HUES6 (cell line): ENCODE results near the gene PUM2.
A peak's percentile ranks its signal among the peaks of the same experiment; 100 is the strongest.

Experiments used
- H3K27ac ChIP-seq: 2 replicates; pipeline ENCODE4 v1.7.0; 2013; ENCODE audit warnings: low read depth, mild to moderate bottlenecking, low read length, inconsistent platforms
- H3K27me3 ChIP-seq: 2 replicates; pipeline ENCODE4 v1.6.1; 2013; ENCODE audit warnings: low read length; ENCODE audit not compliant: control insufficient read depth, insufficient read depth
- H3K36me3 ChIP-seq: 2 replicates; pipeline ENCODE4 v1.6.1; 2013; ENCODE audit warnings: low read length; ENCODE audit not compliant: control insufficient read depth, insufficient read depth
- H3K4me1 ChIP-seq: 2 replicates; pipeline ENCODE4 v1.6.1; 2013; ENCODE audit warnings: low read length; ENCODE audit not compliant: control insufficient read depth, insufficient read depth
- H3K4me3 ChIP-seq: 2 replicates; pipeline ENCODE4 v1.5.1; 2013; ENCODE audit warnings: low read depth, low read length
- H3K9ac ChIP-seq: one replicate; pipeline ENCODE4 v1.6.1; 2013; ENCODE audit warnings: mild to moderate bottlenecking, low read length
- H3K9me3 ChIP-seq: 2 replicates; pipeline ENCODE4 v1.6.1; 2013; ENCODE audit warnings: low read depth, low read length; ENCODE audit not compliant: control insufficient read depth, insufficient read depth

PUM2 gene

GRCh38 chr2:20334605-20335203, 15.9 kb downstream of the PUM2 start:
- Histone ChIP-seq H3K4me3 (no peak overlapping the region), H3K9ac (no peak overlapping the region), H3K4me1 (peaks cover 17% of the 10 kb centered on the region; the same call in 1 of the 2 replicates), H3K27me3 (no peaks in the 10 kb centered on the region), H3K9me3 (no peaks in the 10 kb centered on the region; the same call in 1 of the 2 replicates), H3K36me3 (peaks cover 13% of the 10 kb centered on the region), H3K27ac (no peak overlapping the region)

GRCh38 chr2:20333738-20334137, 16.9 kb downstream of the PUM2 start:
- H3K9me3 ChIP-seq = no peaks in the 10 kb centered on the region; the same call in 1 of the 2 replicates
- H3K9ac ChIP-seq = no peak overlapping the region

GRCh38 chr2:20330192-20330591, 20.5 kb downstream of the PUM2 start:
- Histone ChIP-seq H3K27me3 (no peaks in the 10 kb centered on the region), H3K36me3 (peaks cover 11% of the 10 kb centered on the region), H3K9ac (no peak overlapping the region), H3K4me1 (peaks cover 20% of the 10 kb centered on the region), H3K4me3 (no peak overlapping the region), H3K9me3 (no peaks in the 10 kb centered on the region; the same call in 1 of the 2 replicates), H3K27ac (no peak overlapping the region)

More at GRCh38 chr2:20333738-20334137, 16.9 kb downstream of the PUM2 start:
- Histone ChIP-seq H3K27ac (no peak overlapping the region), H3K36me3 (peaks cover 13% of the 10 kb centered on the region), H3K4me1 (peaks cover 17% of the 10 kb centered on the region; the same call in 1 of the 2 replicates), H3K4me3 (no peak overlapping the region), H3K27me3 (no peaks in the 10 kb centered on the region)

GRCh38 chr2:20327370-20327769, 23.3 kb downstream of the PUM2 start:
- H3K27ac ChIP-seq = no peak overlapping the region

GRCh38 chr2:20326163-20326780, 24.4 kb downstream of the PUM2 start:
- Histone ChIP-seq H3K4me1 (peaks cover 20% of the 10 kb centered on the region), H3K27me3 (no peaks in the 10 kb centered on the region), H3K4me3 (no peak overlapping the region), H3K27ac (no peak overlapping the region), H3K9ac (no peak overlapping the region), H3K36me3 (peaks cover 38% of the 10 kb centered on the region), H3K9me3 (no peaks in the 10 kb centered on the region)

More at GRCh38 chr2:20327370-20327769, 23.3 kb downstream of the PUM2 start:
- Histone ChIP-seq H3K4me3 (no peak overlapping the region), H3K9ac (no peak overlapping the region), H3K4me1 (peaks cover 11% of the 10 kb centered on the region), H3K36me3 (peaks cover 32% of the 10 kb centered on the region), H3K9me3 (no peaks in the 10 kb centered on the region; the same call in 1 of the 2 replicates), H3K27me3 (no peaks in the 10 kb centered on the region)

- H3K36me3 ChIP-seq = peaks cover 53% of the 10 kb centered on the region
- H3K27ac ChIP-seq = no peak overlapping the region
Measured at GRCh38 chr2:20322527-20323300, 27.9 kb downstream of the PUM2 start.

GRCh38 chr2:20317690-20318089, 33.0 kb downstream of the PUM2 start:
- Histone ChIP-seq H3K4me3 (no peak overlapping the region), H3K36me3 (peaks cover 68% of the 10 kb centered on the region), H3K4me1 (peaks cover 31% of the 10 kb centered on the region), H3K9me3 (no peaks in the 10 kb centered on the region), H3K27me3 (no peaks in the 10 kb centered on the region), H3K9ac (no peak overlapping the region), H3K27ac (no peak overlapping the region)

More at GRCh38 chr2:20322527-20323300, 27.9 kb downstream of the PUM2 start:
- H3K9me3 ChIP-seq = no peaks in the 10 kb centered on the region
- H3K27me3 ChIP-seq = no peaks in the 10 kb centered on the region
- H3K4me3 ChIP-seq = no peak overlapping the region
- H3K4me1 ChIP-seq = peaks cover 23% of the 10 kb centered on the region
- no peak overlapping the region for H3K9ac ChIP-seq

GRCh38 chr2:20317197-20317596, 33.4 kb downstream of the PUM2 start:
- Histone ChIP-seq H3K9me3 (no peaks in the 10 kb centered on the region), H3K27ac (no peak overlapping the region), H3K4me3 (no peak overlapping the region), H3K27me3 (no peaks in the 10 kb centered on the region), H3K36me3 (peaks cover 66% of the 10 kb centered on the region), H3K9ac (no peak overlapping the region), H3K4me1 (peaks cover 31% of the 10 kb centered on the region)

GRCh38 chr2:20314562-20315501, 35.8 kb downstream of the PUM2 start:
- H3K36me3 ChIP-seq = peaks cover 83% of the 10 kb centered on the region

GRCh38 chr2:20313659-20314058, 37.0 kb downstream of the PUM2 start:
- Histone ChIP-seq H3K27me3 (no peaks in the 10 kb centered on the region), H3K27ac (no peak overlapping the region), H3K4me3 (no peak overlapping the region), H3K9ac (no peak overlapping the region), H3K4me1 (peaks cover 15% of the 10 kb centered on the region), H3K36me3 (peaks cover 86% of the 10 kb centered on the region), H3K9me3 (no peaks in the 10 kb centered on the region)

More at GRCh38 chr2:20314562-20315501, 35.8 kb downstream of the PUM2 start:
- H3K27me3 ChIP-seq = no peaks in the 10 kb centered on the region
- peaks cover 15% of the 10 kb centered on the region for H3K4me1 ChIP-seq
- no peak overlapping the region for H3K4me3 ChIP-seq
- H3K9me3 ChIP-seq = no peaks in the 10 kb centered on the region
- H3K27ac ChIP-seq = 0 out of 2 replicates have a peak overlapping the region, but pooled peaks have one; percentile 6
- no peak overlapping the region for H3K9ac ChIP-seq
